HG03025 (cell line): ENCODE results near the gene EFHD1.

Experiments used
- ATAC-seq: cut with Tn5 transposase; IDR thresholded peaks from one replicate; pipeline ENCODE4 v1.9.1; 2021; ENCODE audit warnings: mild to moderate bottlenecking, moderate library complexity; ENCODE audit not compliant: unreplicated experiment, low FRiP score

Gene EFHD1, protein sequence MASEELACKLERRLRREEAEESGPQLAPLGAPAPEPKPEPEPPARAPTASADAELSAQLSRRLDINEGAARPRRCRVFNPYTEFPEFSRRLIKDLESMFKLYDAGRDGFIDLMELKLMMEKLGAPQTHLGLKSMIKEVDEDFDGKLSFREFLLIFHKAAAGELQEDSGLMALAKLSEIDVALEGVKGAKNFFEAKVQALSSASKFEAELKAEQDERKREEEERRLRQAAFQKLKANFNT

DNA sequence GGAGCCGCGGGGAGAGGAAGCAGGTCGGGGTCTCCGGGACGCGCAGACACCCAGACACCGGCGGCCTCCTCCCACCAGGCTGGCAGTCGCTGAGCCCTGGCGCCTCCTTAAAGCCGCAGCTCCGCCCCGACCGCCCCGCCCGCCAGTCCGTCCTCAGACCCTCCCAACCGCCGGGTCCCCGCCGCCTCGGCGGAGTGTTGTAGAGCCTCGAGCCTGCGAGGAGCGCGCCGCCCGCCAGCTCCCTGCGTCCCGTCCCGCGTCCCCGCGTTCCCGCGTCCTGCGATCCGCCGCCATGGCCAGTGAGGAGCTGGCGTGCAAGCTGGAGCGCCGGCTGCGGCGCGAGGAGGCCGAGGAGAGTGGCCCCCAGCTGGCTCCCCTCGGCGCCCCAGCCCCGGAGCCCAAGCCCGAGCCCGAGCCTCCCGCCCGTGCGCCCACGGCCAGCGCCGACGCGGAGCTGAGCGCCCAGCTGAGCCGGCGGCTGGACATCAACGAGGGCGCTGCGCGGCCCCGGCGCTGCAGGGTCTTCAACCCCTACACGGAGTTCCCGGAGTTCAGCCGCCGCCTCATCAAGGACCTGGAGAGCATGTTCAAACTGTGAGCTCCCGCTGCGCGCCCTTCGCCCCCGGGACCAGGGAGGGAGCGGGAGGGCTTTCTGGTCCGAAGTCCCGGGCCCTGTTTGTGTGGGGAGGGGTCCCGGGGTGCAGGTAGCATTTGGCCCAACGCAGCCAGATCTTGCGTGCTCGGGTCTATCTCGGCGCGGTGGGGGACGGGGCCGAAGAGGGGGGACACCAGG lies at the start of gene EFHD1:
EFHD1 (plus strand) TSS at position 192 of the 793 bp plus-strand sequence; CDS start at position 293, 101 bp downstream.
- ATAC-seq: no peak

DNA sequence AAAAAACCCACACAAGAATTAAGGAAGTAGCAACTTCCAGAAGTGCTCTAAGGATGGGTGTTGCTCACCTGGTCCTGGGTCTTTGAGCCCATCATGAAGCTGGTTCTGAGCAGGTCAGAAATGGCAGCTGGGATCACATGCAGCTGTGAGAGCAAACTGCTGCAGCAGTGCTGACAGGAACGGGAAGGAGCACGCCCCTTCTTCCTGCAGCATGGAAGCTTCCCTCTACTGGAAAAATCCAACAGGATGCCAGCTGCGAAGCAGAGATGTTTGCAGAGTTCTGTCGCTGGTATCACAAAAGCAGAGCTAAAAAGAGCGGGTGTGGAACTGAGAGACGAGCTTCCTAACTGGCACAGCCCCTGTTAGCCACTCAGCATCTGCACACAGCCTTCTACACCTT lies 49.2 kb upstream of the EFHD1 start:
- ATAC-seq: no peak

DNA sequence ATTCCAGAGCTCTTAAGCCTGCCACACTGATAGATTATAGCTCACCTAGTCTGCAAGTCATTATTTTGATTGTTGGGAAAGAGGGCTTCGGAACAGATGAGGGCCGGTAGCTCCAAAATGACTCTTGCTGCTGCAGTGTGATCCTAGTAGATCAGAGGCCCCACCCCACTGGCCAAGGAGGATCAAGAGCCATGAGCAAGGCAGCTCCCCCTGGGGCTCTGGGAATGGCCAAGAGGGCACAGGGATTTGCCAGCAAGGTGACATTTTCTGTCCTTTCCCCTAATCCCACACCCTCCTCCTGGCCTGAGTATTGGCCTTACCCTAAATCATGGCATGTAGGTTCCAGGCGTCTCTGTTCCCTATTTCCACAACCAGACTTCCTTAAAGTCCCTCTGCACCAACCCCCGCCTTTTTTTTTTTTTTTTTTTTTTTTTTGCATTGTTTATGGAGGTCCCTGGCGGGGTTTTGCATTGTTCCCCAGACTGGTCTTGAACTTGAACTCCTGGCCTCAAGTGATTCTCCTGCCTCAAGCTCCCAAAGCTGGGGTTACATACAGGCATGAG lies 46.4 kb upstream of the EFHD1 start:
- ATAC-seq: no peak

DNA sequence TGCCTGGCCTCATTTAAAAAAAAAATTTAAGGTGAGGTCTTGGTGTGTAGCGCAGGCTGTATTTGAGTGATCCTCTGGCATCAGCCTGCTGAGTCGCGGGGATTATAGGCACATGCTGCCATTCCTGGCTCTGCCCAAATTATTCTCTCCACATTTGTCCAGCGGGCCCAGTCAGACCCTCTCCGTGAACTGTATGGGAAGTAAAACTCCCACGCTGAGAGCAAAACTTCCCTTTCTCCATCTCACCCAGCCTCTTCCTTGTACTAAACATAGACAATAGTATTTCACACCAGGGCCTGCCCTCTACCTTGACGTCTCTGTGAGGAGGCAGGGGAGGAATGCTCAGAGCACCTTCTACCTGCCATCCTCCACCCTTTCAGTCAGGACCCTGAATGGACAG lies 45.9 kb upstream of the EFHD1 start:
- ATAC-seq: no peak

DNA sequence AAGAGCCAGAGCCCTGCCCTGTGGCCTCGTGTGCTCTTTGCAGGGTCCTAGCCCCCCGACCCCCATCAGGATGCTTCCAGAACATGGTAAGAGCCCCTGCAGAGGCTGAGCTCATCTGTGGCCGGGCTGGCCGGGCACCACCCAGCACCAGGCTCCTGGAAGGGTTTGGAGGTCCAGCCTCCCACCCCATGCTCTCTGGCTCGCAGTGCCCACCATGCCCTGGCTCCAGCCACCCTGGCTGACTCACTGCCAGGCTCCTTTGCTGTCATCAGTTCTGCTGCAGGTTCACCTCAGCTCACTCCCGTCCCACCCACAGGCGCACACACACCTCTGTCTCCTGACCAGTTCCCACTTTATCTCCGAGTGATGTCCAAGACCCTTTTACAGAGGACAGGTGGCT lies 45.4 kb upstream of the EFHD1 start:
- ATAC-seq: no peak

- ATAC-seq: no peak
Measured at GRCh38 chr2:232588680-232589585, 44.5 kb upstream of the EFHD1 start.

DNA sequence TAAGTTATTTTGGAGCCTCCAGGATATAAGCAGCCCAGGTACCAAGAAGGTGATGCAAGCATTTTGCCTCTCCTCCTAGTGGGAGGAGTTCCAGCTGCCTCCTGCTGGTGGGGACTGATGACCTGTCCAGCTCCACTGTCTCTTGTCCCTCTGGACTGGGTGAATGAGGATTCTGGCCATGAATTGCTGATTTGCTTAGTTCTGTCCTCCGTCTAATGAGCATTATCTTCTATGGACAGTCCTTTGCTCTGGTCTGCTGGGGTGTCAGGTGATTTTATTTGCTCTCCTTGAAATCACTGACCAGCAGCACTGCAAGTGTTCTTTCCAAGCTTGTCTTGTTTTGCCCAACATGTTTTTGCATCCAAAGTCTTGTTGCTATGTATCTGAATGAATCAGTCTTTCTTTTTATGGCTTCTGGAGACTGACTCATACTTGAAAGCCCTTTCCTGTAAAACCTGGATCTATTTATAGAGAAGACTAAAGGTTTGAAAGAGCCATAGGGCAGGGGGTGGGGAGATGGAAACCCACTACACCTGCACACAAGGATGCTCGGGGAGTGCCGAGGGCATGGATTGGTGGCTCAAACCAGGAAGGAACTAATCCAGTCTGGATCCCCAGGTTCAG lies 40.5 kb upstream of the EFHD1 start:
- ATAC-seq: no peak

DNA sequence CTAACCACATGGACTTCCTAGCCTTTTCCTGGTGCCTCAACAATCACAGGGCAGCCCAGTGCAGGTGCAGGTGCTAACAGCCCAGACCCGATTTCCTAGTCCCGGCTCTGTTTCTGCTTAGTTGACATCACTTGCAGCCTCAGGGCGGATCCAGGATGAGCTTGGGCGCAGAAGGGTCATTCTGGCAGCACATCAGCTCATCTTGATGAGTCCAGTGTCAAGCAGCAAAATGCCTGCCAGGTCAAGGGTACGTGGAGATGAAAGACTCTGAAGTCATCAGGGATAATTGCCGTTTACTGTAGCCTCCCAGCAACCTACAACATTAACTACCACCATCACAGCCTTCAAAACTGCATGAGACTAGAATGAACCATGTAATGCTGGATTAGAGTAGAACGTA lies 39.4 kb upstream of the EFHD1 start:
- ATAC-seq: no peak

DNA sequence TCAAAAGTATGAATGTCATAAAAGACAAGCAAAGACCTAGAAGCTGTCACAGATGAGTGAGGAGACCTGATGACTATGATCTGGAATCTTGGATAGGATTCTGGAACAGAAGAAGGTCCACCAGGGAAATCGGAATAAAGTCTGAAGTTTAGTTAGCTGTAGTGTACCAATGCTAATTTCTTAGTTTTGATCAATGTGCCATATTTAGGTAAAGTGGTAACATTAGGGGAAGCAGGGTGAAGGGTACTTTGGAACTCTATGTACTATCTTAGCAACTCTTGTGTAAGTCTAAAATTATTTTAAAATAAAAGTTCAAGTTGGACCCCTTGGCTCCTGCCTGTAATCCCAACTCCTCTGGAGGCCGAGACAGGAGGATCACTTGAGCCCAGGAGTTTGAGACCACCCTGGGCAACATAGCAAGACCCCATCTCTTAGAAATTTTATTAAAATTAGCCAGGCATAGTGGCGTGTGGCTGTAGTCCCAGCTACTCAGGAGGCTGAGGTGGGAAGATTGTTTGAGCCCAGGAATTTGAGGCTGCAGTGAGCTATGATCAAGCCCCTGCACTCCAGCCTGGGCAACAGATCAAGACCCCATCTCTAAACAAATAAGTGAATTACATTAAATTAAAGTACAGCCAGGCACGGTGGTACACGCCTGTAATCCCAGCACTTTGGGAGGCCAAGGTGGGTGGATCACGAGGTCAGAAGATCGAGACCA lies 35.9 kb upstream of the EFHD1 start:
- no peak for ATAC-seq

- ATAC-seq: no peak
Measured at GRCh38 chr2:232598293-232598692, 35.1 kb upstream of the EFHD1 start.

GRCh38 chr2:232600053-232600773 lies 33.2 kb upstream of the EFHD1 start:
- no peak for ATAC-seq

DNA sequence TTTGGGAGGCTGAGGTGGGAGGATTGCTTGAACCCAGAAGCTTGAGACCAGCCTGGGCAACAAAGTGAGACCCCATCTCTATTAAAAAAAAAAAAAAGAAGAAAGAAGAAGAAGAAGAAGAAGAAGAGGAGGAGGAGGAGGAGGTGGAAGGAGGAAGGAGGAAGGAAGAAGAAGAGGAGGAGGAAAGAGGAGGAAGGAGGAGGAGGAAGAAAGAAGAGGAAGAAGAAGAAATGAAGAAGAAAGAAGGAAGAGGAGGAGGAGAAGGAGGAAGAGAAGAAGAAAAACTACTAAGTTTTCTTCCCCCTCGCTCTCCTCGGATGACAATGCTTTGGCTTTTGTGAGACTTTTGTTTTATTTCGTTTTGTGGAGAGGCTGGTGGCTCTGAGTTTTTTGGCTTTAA lies 30.1 kb upstream of the EFHD1 start:
- ATAC-seq: no peak

DNA sequence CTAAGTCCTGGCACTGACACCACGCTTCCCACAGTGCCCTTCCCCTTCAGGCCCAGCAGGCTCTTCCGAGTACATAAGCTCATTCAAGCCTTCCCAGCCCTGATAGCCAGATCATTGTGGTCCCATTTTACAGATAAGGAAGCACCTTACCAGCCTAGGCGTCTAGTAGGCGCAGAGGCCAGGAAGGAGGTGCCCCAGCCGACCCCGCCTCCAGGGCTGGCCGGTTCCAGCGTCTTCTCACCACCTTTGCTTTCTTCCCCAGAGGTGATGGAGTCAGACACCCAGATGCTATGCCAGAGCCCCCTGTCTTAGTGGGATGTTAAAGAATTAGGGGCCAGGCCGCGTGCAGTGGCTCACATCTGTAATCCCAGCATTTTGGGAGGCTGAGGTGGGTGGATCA lies 28.9 kb upstream of the EFHD1 start:
- ATAC-seq: no peak

GRCh38 chr2:232607011-232607410 lies 26.4 kb upstream of the EFHD1 start:
- ATAC-seq: no peak

DNA sequence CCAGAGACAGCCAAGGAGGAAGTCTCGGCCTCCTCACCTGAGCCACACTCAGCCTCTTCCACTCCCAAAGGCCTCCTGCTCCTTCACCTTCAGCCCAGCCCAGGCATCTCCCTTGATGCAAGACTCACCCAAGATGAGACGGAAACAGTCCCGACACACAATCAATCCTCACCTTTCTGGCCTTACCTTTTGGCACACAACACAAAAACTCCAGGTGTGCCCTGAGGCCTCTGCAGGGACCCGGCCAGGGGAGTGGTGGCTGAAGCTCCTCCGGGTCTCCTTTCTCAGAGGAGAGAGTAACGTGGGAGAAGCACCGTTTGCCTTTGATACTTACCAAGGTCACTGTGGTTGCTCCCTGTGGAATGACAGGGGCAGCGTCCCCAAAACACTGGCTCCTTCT lies 23.8 kb upstream of the EFHD1 start:
- ATAC-seq: no peak

- no peak for ATAC-seq
Measured at GRCh38 chr2:232610081-232610480, 23.3 kb upstream of the EFHD1 start.

GRCh38 chr2:232611061-232611460 lies 22.3 kb upstream of the EFHD1 start:
- ATAC-seq: no peak

DNA sequence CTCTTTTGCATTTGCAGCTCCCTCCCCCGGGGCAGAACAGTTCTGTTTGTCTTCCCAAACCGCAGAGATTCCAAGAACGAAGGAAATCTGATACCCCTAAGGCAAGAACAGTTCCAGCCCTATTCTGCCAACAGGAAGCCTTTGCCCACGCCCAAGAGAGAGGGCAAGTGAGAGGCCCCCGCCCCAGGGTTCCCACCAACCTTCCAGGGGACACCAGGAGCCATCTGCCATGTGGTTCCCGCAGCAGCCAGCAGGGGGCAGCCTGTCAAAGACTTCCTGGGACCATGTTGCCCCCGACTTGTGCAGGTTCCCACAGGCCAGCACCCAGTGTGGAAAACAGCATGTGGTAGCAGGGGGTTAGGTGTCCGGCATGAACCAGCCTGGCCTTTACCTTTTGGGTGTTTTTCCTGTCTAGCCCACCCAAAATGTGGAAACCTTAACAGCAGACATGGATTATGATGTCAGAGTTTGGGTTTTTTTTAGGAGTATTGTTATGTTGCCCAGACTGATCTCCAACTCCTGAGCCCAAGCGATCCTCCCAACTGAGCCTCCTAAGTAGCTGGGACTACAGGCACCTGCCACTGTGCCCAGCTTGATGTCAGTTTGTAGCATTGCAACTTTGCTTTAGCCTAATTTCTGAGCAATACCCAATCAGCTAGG lies 21.7 kb upstream of the EFHD1 start:
- ATAC-seq: no peak
